ENCODE data around the gene NEDD8.

The NEDD8 gene

DNA sequence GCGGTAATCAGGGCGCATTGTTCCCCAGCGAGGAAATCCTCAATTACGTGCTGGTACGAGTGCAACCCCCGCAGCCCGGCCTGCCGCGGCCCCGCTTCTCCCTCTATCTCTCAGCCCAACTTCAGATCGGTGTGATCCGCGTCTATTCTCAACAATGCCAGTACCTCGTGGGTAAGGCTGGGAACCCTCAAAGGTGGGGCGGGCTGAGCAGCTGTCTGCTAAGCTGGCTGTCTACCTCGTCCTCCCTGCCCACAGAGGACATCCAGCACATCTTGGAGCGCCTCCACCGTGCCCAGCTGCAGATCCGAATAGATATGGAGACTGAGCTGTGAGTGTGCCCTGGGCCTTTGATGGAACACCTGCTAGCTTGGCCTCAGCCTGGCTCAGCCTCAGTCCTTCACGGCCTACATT is 59.3 kb downstream of the NEDD8 start:
- H3K27me3 ChIP-seq (ENCODE audit: control insufficient read depth in 1 of 2, insufficient read depth in 2 of 2, low read length in 2 of 2): no peaks in the 10 kb centered on the region
- H3K27ac ChIP-seq (ENCODE audit: low read length): peak overlapping the region; percentile 24
- peaks cover 14% of the 10 kb centered on the region for H3K4me1 ChIP-seq (ENCODE audit: control insufficient read depth, insufficient read depth, low read length)
- peak overlapping the region in 1 of 2 donors; percentile 74 for H3K4me3 ChIP-seq (ENCODE audit: low read length in 2 of 2)
- no peaks in the 10 kb centered on the region for H3K9me3 ChIP-seq (ENCODE audit: control insufficient read depth in 2 of 2, low read length in 2 of 2)
- H3K9ac ChIP-seq (ENCODE audit: low read length in 2 of 2): peak overlapping the region; percentile 13 to 48
- peaks cover 4 to 12% of the 10 kb centered on the region in 2 donors for H3K36me3 ChIP-seq (ENCODE audit: control insufficient read depth in 2 of 2, insufficient read depth in 2 of 2, low read length in 2 of 2)

DNA sequence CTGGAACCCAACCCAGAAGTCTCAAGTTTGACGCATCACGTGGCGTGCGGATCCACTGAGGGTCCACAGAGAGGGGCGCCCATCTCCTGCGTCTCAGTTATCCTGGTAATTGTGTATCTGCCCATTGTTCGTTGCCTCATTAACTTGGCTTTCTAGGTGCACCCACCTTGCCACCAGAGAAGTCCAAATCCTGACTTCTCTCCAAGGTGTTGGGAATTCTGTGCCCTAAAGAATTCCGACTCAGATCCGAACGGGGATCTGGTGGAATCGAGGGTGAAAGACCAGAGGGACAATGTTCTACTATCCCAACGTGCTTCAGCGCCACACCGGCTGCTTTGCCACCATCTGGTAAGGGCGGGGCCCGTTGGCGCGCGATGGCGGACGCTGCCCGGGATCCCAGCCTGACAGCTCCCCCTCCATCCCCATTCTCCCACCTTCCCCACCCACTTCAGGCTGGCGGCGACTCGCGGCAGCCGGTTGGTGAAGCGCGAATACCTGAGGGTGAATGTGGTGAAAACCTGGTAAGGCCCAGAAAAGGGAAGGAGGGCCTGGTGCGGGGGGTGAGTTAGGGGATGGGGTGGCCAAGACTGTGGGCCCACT is 59.8 kb downstream of the NEDD8 start:
- H3K36me3 ChIP-seq (ENCODE audit: control insufficient read depth in 2 of 2, insufficient read depth in 2 of 2, low read length in 2 of 2): peaks cover 4 to 16% of the 10 kb centered on the region in 2 donors
- peaks cover 14% of the 10 kb centered on the region for H3K4me1 ChIP-seq (ENCODE audit: control insufficient read depth, insufficient read depth, low read length)
- peak overlapping the region; percentile 24 for H3K27ac ChIP-seq (ENCODE audit: low read length)
- no peaks in the 10 kb centered on the region for H3K27me3 ChIP-seq (ENCODE audit: control insufficient read depth in 1 of 2, insufficient read depth in 2 of 2, low read length in 2 of 2)
- peak overlapping the region; percentile 21 to 48 for H3K9ac ChIP-seq (ENCODE audit: low read length in 2 of 2)
- no peaks in the 10 kb centered on the region for H3K9me3 ChIP-seq (ENCODE audit: control insufficient read depth in 2 of 2, low read length in 2 of 2)
- peak overlapping the region; percentile 58 to 74 for H3K4me3 ChIP-seq (ENCODE audit: low read length in 2 of 2)

DNA sequence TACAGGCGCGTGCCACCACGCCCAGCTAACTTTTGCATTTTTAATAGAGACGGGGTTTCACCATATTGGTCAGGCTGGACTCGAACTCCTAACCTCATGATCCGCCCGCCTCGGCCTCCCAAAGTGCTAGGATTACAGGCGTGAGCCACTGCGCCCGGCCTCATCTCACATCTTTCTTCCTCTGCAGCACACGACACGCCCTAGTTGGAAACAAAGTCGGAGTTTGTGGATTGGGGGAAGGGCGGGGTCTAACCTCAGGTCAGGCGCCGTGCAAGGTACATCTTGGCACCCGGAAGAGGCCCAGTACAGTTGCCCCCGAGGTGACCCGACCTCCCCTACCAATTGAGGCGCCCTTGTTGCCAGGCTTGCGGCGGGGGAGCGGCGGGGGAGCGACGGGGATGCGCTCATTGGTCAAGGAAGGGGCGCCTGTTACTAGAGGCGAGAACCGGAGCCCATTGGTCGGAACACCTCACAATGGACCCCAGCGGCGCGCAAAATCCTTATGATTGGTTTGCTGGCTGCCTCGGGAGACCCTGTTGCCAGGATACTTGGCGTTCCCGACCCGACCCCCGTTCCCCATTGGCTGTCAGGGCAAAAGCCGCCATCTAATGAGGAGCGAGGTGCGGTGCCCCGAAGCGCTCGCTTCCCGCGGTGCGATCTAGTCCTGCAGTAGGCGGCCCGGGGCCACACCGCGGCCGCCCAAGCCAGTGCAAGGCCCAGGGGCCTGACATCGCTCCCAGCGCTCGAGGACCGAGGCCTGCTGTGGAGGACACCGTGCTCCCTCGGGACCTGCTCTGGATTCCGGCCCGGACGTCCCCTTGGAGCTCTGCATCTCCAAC is 60.5 kb downstream of the NEDD8 start, which contains the start of gene REC8:
Gene REC8 (plus strand): TSS at position 659 of the 839 bp plus-strand sequence. CDS start 473 bp downstream, outside the sequence.
- Histone ChIP-seq H3K27ac (ENCODE audit: low read length) (peak within 1 kb of the TSS; percentile 37), H3K9ac (ENCODE audit: low read length in 2 of 2) (peak within 1 kb of the TSS; percentile 21 to 48), H3K27me3 (ENCODE audit: control insufficient read depth in 1 of 2, insufficient read depth in 2 of 2, low read length in 2 of 2) (no peaks in the 10 kb centered on the region), H3K36me3 (ENCODE audit: control insufficient read depth in 2 of 2, insufficient read depth in 2 of 2, low read length in 2 of 2) (peaks cover 6 to 16% of the 10 kb centered on the region in 2 donors), H3K4me3 (ENCODE audit: low read length in 2 of 2) (peak within 1 kb of the TSS; percentile 58 to 74), H3K9me3 (ENCODE audit: control insufficient read depth in 2 of 2, low read length in 2 of 2) (no peaks in the 10 kb centered on the region), H3K4me1 (ENCODE audit: control insufficient read depth, insufficient read depth, low read length) (peaks cover 14% of the 10 kb centered on the region)

DNA sequence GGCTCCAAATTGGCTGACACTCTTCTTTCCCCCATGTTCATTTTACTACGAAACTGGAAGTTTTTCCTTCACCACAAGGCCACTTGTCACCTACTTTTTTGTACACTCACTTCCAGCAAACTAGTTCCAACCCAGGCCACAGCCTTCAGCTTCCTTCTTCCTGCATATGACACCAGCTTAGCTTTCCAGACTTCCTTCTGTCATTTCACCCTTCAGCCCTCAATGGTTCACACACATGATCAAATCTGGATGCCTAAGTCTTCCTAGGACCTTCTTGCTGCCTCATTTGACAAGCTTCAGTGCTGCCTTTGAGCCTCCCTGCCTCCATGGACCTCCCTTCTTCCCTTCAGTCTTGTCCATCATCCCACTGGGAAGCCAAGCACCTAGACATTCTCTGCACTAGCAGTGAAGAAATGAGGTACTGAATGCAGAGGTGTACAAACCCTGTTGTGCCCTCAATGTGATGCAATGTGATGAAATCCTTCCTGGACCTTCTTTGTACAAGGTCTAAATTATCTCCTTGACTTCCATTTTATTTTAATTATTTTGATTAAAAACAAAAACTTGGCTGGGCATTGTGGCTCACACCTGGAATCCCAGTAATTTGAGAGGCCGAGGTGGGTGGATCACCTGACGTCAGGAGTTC is 64.6 kb downstream of the NEDD8 start:
- no peak overlapping the region for H3K9ac ChIP-seq (ENCODE audit: low read length in 2 of 2)
- no peaks in the 10 kb centered on the region for H3K27me3 ChIP-seq (ENCODE audit: control insufficient read depth in 1 of 2, insufficient read depth in 2 of 2, low read length in 2 of 2)
- no peak overlapping the region for H3K27ac ChIP-seq (ENCODE audit: low read length)
- H3K9me3 ChIP-seq (ENCODE audit: control insufficient read depth in 2 of 2, low read length in 2 of 2): no peaks in the 10 kb centered on the region
- H3K4me3 ChIP-seq (ENCODE audit: low read length in 2 of 2): no peak overlapping the region
- peaks cover 17% of the 10 kb centered on the region for H3K4me1 ChIP-seq (ENCODE audit: control insufficient read depth, insufficient read depth, low read length)
- peaks cover 36 to 50% of the 10 kb centered on the region in 2 donors for H3K36me3 ChIP-seq (ENCODE audit: control insufficient read depth in 2 of 2, insufficient read depth in 2 of 2, low read length in 2 of 2)
